Hepatocyte (in vitro differentiated cells): Measurements from ENCODE around the gene P2RY12. TPM values are rescaled to one million over a fixed set of nuclear protein-coding genes. Genes with fewer than 3 reads are reported as not detected.

ENCODE experiments used
- DNase-seq: peaks from one replicate; pipeline ENCODE4 v3.0.0-alpha.2; 2016; ENCODE audit warnings: low spot score
- H2AFZ ChIP-seq: fragments of 200-600 bp; sonication (generic); 2 replicates; pipeline ENCODE4 v1.6.0; 2016; ENCODE audit warnings: antibody characterized with exemption, mild to moderate bottlenecking
- H3K27ac ChIP-seq: fragments of 200-600 bp; sonication (generic); 2 replicates; pipeline ENCODE4 v1.5.1; 2016; ENCODE audit warnings: mild to moderate bottlenecking
- H3K27me3 ChIP-seq: fragments of 200-600 bp; sonication (generic); 2 replicates; pipeline ENCODE4 v1.6.1; 2016
- H3K36me3 ChIP-seq: fragments of 200-600 bp; sonication (generic); replicated peaks from 2 replicates; pipeline ENCODE4 v1.5.1; 2016; ENCODE audit warnings: low read depth; ENCODE audit not compliant: insufficient read depth
- H3K4me1 ChIP-seq: fragments of 200-600 bp; sonication (generic); 2 replicates; pipeline ENCODE4 v1.5.1; 2016; ENCODE audit warnings: mild to moderate bottlenecking, moderate library complexity; ENCODE audit not compliant: insufficient read depth
- H3K4me2 ChIP-seq: fragments of 200-600 bp; sonication (generic); 2 replicates; pipeline ENCODE4 v1.6.0; 2016
- H3K4me3 ChIP-seq: fragments of 200-600 bp; sonication (generic); 2 replicates; pipeline ENCODE4 v1.5.1; 2016; ENCODE audit warnings: mild to moderate bottlenecking
- H3K79me2 ChIP-seq: fragments of 200-600 bp; sonication (generic); 2 replicates; pipeline ENCODE4 v1.6.0; 2017; ENCODE audit warnings: mild to moderate bottlenecking
- H3K9me2 ChIP-seq: fragments of 200-600 bp; sonication (generic); replicated peaks from 2 replicates; pipeline ENCODE4 v1.6.0; 2017; ENCODE audit warnings: mild to moderate bottlenecking; ENCODE audit not compliant: insufficient read depth
- H3K9me3 ChIP-seq: fragments of 200-600 bp; sonication (generic); 2 replicates; pipeline ENCODE4 v1.5.1; 2016; ENCODE audit warnings: low read depth, mild to moderate bottlenecking
- H4K20me1 ChIP-seq: fragments of 200-600 bp; sonication (generic); 2 replicates; pipeline ENCODE4 v1.6.0; 2016; ENCODE audit warnings: mild to moderate bottlenecking; ENCODE audit not compliant: insufficient read depth, poor library complexity, severe bottlenecking
- CTCF ChIP-seq: fragments of 200-600 bp; sonication (generic); IDR thresholded peaks from 2 replicates; pipeline ENCODE4 v1.5.1; 2016; ENCODE audit warnings: antibody characterized with exemption, mild to moderate bottlenecking; ENCODE audit not compliant: poor library complexity
- EZH2 ChIP-seq: fragments of 200-600 bp; sonication (generic); IDR thresholded peaks from 2 replicates; pipeline ENCODE4 v1.6.1; 2016; ENCODE audit warnings: antibody characterized with exemption, mild to moderate bottlenecking, borderline replicate concordance
- EZH2phosphoT487 ChIP-seq: fragments of 200-600 bp; sonication (generic); IDR thresholded peaks from one replicate; pipeline ENCODE4 v1.6.1; 2018; ENCODE audit warnings: antibody characterized with exemption, mild to moderate bottlenecking, low read depth, moderate library complexity; ENCODE audit not compliant: unreplicated experiment, severe bottlenecking
- WGBS: methylation state at CpG from one replicate; pipeline ENCODE4 v1.1.6; 2016; ENCODE audit warnings: low lambda C conversion rate; ENCODE audit errors: missing lambda C conversion rate; 5-methylcytosine and 5-hydroxymethylcytosine counted together
- polyA plus RNA-seq: library from polyadenylated mRNA; unstranded; fragments of >200 nt; fragmentation: Nextera tagmentation; extraction: Ambion mirVana; gene quantifications from 2 replicates; pipeline ENCODE4 v1.2.1, GENCODE V29; 2016
- total RNA-seq: library from RNA; depleted of rRNA; stranded (reverse); fragments of >200 nt; gene quantifications from 2 replicates; pipeline ENCODE4 v1.2.3, GENCODE V29; 2014

The P2RY12 gene
- total and polyA plus RNA-seq, 2 experiments from 2014 or later: 0.07 TPM; not detected in 1

- Histone ChIP-seq H3K79me2 (no peaks in the 10 kb centered on the region), H4K20me1 (no peaks in the 10 kb centered on the region), H3K27ac (peak overlapping the region; percentile 35), H3K27me3 (no peaks in the 10 kb centered on the region), H2AFZ (no peak overlapping the region), H3K9me2 (no peaks in the 10 kb centered on the region), H3K36me3 (no peaks in the 10 kb centered on the region), H3K9me3 (no peaks in the 10 kb centered on the region), H3K4me1 (no peaks in the 10 kb centered on the region), H3K4me3 (no peak overlapping the region), H3K4me2 (no peak overlapping the region)
- TF ChIP-seq EZH2phosphoT487 (no peak), EZH2 (no peak), CTCF (no peak)
- DNase-seq: no peak
Measured at GRCh38 chr3:151318313-151318712, 66.2 kb downstream of the P2RY12 start.

DNA sequence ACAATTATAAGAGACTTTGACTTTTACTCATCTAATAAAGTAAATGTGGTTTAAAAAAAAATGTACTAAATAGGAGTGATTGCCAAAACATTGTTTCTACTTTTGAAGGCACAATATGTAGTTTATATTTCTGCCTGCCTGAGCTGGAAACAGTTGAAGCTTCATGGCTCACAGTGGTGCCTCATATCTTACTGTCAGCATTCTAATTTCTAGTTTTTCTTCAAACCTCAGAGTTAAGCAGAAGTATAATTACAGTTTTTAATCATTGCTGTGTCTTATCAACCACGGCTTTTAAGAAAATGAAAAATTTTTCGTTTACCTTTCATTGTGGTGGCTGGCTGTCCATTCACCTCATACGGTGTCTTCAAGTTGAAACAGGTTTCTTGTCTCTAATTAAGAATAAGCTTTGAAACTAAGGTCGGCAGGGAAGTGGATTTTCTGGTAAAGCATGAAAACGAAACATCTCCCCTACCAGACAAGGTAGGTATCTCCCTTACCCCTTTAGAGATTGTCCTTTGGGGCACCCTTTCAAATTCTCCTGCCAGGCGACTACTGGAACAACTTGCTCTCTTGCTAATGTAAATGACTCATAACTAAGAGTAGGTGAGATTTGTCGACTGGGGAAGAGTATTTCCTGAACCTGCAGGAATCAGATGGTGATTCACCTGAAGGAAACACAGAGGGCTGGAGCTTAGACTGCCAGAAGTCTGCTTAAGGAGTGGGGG is 68.1 kb downstream of the P2RY12 start, which contains the start of gene GPR87:
Gene GPR87, minus strand, starts transcription at position 554 of the 725 bp plus-strand sequence. CDS start 16,720 bp downstream, outside the sequence.
- no peaks in the 10 kb centered on the region for H3K9me2 ChIP-seq
- no peaks in the 10 kb centered on the region for H4K20me1 ChIP-seq
- peak within 1 kb of the TSS; percentile 73 for H3K27ac ChIP-seq
- DNase-seq: peak; percentile 59
- no peak within 1 kb of the TSS for H3K4me3 ChIP-seq
- 58% methylated on average over 7 of the region's 7 CpGs for WGBS
- H3K4me1 ChIP-seq: no peaks in the 10 kb centered on the region
- H2AFZ ChIP-seq: no peak within 1 kb of the TSS
- TF ChIP-seq EZH2 (no peak), EZH2phosphoT487 (no peak), CTCF (no peak)
- no peaks in the 10 kb centered on the region for H3K27me3 ChIP-seq
- H3K4me2 ChIP-seq: peak within 1 kb of the TSS; percentile 12
- no peaks in the 10 kb centered on the region for H3K36me3 ChIP-seq
- H3K9me3 ChIP-seq: no peaks in the 10 kb centered on the region
- H3K79me2 ChIP-seq: no peaks in the 10 kb centered on the region

DNA sequence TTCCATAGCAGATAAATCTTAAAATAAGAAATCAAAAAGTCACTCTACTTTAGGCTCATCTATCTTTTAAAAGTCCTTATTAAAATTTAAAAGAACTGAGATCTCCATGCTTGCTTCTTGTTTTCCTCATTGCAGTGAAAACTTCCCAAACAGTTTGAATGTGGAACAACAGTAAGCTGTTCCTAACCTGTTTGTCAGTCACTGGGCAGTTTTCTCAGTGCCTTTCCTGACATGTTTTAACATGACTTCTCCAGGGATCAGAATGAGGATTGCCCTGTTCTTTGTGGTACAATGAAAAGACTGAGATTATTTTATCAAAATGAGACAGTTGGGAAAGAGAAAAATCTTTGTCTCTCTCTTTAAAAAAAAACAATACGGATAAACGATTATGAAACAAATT is 68.7 kb downstream of the P2RY12 start:
- Histone ChIP-seq H3K27me3 (no peaks in the 10 kb centered on the region), H4K20me1 (no peaks in the 10 kb centered on the region), H3K9me2 (no peaks in the 10 kb centered on the region), H3K4me1 (no peaks in the 10 kb centered on the region), H3K36me3 (no peaks in the 10 kb centered on the region), H3K79me2 (no peaks in the 10 kb centered on the region), H2AFZ (no peak overlapping the region), H3K9me3 (no peaks in the 10 kb centered on the region), H3K27ac (peak overlapping the region; percentile 73), H3K4me3 (no peak overlapping the region), H3K4me2 (peak overlapping the region; percentile 12)
- 93% methylated on average over 2 of the region's 2 CpGs for WGBS
- TF ChIP-seq EZH2 (no peak), CTCF (no peak), EZH2phosphoT487 (no peak)
- no peak for DNase-seq
